ENCODE measurements around the gene ALDH18A1.

DNA sequence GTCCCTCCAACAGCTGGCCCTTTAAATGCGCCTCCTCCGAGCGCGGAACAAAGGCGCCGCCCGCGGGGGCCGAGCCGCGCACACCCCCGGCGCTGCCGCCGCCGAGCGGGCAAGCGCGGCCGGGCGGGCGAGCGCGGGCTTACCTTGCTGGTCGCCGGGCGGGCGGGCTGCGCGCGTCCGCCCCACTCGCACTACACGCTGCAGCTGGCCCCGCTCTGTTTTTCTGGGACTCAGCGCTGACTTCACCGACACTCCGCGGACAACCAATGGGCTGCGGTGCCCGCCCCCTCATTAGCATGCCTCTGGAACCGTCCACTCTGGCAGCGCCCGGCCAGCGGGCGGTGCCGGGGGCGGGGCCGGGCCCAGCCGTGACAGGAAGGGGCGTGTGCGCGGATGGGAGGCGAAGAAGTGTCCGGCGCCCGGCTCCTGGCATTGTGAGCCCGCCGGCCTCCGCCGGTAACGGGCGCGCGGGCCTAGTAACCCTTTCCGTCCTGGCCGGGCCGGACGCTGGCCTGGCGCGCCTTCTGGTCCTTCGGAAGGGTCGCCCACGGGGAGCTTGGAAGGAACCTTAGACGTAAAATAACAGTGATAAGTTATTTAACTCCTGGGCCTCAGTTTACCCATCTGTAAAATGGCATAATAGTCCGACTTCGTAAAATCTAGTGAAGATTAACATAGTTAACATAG, 95.2 kb downstream of the ALDH18A1 start, which contains the start of gene SORBS1:
- no peak for TF ChIP-seq CTCF (IDR thresholded peaks at IDR 0.05; ENCODE audit: low read depth, low read length)
- TF ChIP-seq EZH2phosphoT487 (IDR thresholded peaks at IDR 0.05; ENCODE audit: low read depth) = no peak
